AG10803 (cell line): Measurements from ENCODE around the gene PARVG.
"Not testable (repeated sequence)": the region's sequence is repeated elsewhere in the genome, so short reads cannot be mapped to it uniquely, and the experiment has no call there.

ENCODE experiments used
- DNase-seq: peaks from one replicate; pipeline ENCODE4 v3.0.0; 2010; ENCODE audit warnings: low read depth
- H3K4me3 ChIP-seq: 2 replicates; pipeline ENCODE4 v1.5.1; 2011; ENCODE audit warnings: mild to moderate bottlenecking, low read length, control low read depth
- TF ChIP-seq, protein P1 (sequence below): conservative IDR thresholded peaks from 2 replicates; pipeline ENCODE4 v1.5.1; 2011; ENCODE audit warnings: mild to moderate bottlenecking, low read length, control low read depth, inconsistent platforms

PARVG gene

DNA sequence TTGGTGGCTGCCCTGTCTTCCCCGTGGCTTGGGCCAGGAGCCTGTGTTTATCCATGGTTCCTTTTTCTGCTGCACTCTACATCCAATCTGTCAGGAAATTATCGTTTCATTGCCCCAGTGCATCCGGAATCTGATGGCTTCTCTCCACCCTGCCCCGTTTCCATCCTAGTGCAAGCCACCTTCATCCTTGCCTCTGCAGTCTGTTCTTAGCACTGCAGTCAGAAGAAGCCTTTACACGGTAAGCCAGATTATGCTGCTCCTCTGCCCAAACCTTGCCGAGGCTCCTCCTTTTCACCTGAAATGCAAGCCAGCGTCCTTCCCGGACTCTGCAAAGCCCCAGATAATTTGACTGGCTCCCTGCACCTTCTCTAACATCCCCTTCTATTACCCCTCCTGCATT is 45.1 kb downstream of the PARVG start:
- DNase-seq = no peak
- H3K4me3 ChIP-seq = no peak overlapping the region
- TF ChIP-seq, protein P1, sequence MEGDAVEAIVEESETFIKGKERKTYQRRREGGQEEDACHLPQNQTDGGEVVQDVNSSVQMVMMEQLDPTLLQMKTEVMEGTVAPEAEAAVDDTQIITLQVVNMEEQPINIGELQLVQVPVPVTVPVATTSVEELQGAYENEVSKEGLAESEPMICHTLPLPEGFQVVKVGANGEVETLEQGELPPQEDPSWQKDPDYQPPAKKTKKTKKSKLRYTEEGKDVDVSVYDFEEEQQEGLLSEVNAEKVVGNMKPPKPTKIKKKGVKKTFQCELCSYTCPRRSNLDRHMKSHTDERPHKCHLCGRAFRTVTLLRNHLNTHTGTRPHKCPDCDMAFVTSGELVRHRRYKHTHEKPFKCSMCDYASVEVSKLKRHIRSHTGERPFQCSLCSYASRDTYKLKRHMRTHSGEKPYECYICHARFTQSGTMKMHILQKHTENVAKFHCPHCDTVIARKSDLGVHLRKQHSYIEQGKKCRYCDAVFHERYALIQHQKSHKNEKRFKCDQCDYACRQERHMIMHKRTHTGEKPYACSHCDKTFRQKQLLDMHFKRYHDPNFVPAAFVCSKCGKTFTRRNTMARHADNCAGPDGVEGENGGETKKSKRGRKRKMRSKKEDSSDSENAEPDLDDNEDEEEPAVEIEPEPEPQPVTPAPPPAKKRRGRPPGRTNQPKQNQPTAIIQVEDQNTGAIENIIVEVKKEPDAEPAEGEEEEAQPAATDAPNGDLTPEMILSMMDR = no peak

DNA sequence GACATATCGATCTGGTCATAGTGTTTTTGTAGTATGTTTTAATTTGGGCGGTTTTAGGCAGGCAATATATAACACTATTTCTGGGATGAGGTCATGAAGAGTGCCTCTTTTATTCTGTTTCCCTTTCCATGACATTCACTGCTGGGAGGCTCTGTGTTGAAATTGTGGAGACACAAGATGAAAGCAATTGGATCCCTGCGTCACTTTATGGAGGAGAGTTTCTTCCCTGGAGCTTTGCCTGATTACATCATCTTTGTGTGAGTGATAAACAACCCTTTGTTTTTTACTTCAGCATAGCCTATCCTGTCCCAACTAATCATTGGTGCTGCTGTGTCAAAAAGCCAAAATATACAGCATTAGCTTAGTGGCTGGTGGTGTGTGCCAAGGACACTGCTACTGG is 48.6 kb downstream of the PARVG start:
- H3K4me3 ChIP-seq = no peak overlapping the region
- DNase-seq = no peak
- TF ChIP-seq, protein P1 = no peak

DNA sequence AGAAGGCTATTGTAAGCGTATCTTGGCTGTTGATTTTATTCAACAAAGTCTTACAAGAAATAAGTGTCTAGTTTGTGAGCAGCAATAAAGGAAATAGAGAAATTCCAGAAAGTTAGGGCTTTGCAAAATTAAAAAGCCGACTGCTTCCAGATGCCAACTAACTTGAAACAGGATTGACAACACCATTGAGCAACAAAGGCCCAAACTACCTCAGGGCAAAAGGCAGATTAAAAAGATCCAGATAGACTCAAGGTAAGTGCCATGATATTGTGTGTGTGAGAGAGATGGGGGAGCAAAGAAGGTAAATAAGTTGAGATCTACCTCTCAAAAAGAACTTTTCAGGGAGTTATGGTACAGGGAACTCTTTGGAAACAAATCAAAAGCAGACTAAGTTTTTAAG is 49.1 kb downstream of the PARVG start:
- TF ChIP-seq, protein P1 = no peak
- H3K4me3 ChIP-seq = no peak overlapping the region
- no peak for DNase-seq

DNA sequence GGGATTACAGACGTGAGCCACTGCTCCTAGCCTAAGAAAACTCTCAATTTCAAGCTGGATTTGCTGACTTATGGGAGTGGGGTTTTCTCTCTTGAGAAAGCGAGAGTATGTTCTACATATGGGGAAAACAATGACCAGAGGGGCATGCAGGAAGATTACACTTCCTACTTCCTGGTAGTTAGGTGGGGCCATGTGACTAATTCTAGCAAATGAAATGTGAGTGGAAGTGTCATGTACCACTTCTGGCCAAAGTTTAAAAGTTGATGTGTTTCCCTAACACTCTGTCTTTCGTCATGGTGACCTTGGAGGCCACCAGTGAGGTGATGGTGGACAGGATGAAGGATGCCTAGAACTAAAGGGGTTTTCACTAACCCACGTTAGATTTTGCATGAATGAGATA is 50.5 kb downstream of the PARVG start:
- H3K4me3 ChIP-seq = no peak overlapping the region
- DNase-seq = no peak
- TF ChIP-seq, protein P1 = no peak

GRCh38 chr22:44234372-44234771 is 53.6 kb downstream of the PARVG start:
- not testable (repeated sequence) for DNase-seq, H3K4me3 ChIP-seq

GRCh38 chr22:44237290-44237689 is 56.6 kb downstream of the PARVG start:
- TF ChIP-seq, protein P1 = no peak
- no peak overlapping the region for H3K4me3 ChIP-seq
- DNase-seq = no peak

- not testable (repeated sequence) for H3K4me3 ChIP-seq, DNase-seq
These were observed 60.4 kb downstream of the PARVG start for GRCh38 chr22:44241121-44241520.

DNA sequence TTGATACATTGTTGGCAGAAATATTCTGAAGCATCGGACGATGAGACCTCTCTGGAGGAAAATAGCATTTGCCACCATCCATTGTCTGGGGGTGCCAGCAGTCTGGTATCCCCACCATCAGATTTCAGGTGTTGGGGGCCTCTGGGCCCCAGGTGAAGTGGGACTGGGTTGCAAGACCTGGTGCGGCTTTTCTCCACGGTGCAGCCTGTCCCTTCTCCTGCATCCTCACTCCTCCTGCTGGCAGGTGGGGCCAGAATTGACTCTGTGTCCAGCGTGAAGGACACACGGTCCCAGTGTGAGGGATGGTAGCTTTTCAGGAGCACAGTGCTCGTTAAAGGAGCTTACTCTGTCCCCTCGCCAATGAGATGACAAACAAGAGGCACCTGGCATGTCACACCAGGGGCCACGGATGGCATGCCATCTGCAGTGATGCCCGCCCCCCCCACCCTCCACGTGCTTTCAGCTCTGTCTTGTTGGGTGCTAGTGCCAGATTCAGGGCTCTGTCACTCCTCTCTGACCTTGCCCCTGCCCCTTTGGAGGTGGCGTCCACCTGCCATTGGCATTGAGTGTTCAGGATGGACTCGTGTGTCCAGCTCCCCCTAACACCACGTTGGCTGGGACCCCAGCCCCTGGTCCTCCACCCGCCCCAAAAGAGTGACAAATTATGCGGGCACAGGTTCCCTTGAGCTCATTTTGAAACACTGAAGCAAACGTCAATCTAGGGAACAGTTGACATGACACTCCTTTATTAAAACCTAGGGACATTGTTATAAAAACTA is 62.4 kb downstream of the PARVG start:
- H3K4me3 ChIP-seq = no peak overlapping the region
- TF ChIP-seq, protein P1 = no peak
- no peak for DNase-seq
